Type B pancreatic cell (in vitro differentiated cells): Measurements from ENCODE around the gene DENND4A. TPM values are rescaled to one million over a fixed set of nuclear protein-coding genes. Genes with fewer than 3 reads are reported as not detected.

Experiments
- DNase-seq: peaks from one replicate; pipeline ENCODE4 v3.0.0; 2021; ENCODE audit warnings: mixed read lengths; ENCODE audit not compliant: unreplicated experiment; ENCODE audit errors: extremely low spot score
- H3K27ac Mint-ChIP-seq: 2 replicates; pipeline ENCODE4 v1.8.0; 2021; ENCODE audit warnings: mild to moderate bottlenecking, mixed read lengths
- H3K27me3 Mint-ChIP-seq: 2 replicates; pipeline ENCODE4 v1.8.0; 2021; ENCODE audit warnings: mixed read lengths
- H3K36me3 Mint-ChIP-seq: 2 replicates; pipeline ENCODE4 v1.8.0; 2021; ENCODE audit warnings: mixed read lengths
- H3K4me1 Mint-ChIP-seq: one replicate; pipeline ENCODE4 v1.8.0; 2021; ENCODE audit warnings: mixed read lengths; ENCODE audit not compliant: unreplicated experiment
- H3K4me3 Mint-ChIP-seq: 2 replicates; pipeline ENCODE4 v1.8.0; 2021; ENCODE audit warnings: mild to moderate bottlenecking, mixed read lengths
- H3K9me3 Mint-ChIP-seq: 2 replicates; pipeline ENCODE4 v1.8.0; 2021; ENCODE audit warnings: mixed read lengths
- total RNA-seq: library from RNA; stranded (reverse); gene quantifications from 2 replicates; pipeline ENCODE4 v1.2.1, GENCODE V29; 2021; ENCODE audit warnings: low replicate concordance
- TF ChIP-seq, protein P1 (sequence below): fragments of 200-600 bp; sonication (generic); conservative IDR thresholded peaks from 2 replicates; pipeline ENCODE4 v1.5.0; 2021; ENCODE audit warnings: antibody characterized with exemption, mild to moderate bottlenecking

Gene DENND4A
- total RNA-seq, 1 donor from 2014 or later: 13.4 TPM

DNA sequence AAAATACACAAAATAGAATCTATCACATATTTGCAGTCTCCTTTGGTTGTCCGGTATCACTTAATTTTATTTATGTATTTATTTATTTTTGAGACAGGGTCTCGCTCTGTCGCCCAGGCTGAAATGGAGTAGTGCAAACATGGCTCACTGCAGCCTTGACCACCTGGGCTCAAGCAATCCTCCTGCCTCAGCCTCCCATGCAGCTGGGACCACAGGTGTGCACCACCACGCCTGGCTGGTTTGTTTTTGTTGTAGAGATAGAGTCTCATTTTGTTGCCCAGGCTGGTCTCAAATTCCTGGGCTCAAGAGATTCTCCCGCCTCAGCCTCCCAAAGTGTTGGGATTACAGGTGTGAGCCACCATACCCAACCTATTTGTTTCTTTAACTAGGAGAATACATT, 33.9 kb downstream of the DENND4A start:
- TF ChIP-seq, protein P1, sequence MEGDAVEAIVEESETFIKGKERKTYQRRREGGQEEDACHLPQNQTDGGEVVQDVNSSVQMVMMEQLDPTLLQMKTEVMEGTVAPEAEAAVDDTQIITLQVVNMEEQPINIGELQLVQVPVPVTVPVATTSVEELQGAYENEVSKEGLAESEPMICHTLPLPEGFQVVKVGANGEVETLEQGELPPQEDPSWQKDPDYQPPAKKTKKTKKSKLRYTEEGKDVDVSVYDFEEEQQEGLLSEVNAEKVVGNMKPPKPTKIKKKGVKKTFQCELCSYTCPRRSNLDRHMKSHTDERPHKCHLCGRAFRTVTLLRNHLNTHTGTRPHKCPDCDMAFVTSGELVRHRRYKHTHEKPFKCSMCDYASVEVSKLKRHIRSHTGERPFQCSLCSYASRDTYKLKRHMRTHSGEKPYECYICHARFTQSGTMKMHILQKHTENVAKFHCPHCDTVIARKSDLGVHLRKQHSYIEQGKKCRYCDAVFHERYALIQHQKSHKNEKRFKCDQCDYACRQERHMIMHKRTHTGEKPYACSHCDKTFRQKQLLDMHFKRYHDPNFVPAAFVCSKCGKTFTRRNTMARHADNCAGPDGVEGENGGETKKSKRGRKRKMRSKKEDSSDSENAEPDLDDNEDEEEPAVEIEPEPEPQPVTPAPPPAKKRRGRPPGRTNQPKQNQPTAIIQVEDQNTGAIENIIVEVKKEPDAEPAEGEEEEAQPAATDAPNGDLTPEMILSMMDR: no peak
- DNase-seq: no peak
- Mint-ChIP-seq H3K4me3 (no peak overlapping the region), H3K27ac (no peak overlapping the region), H3K9me3 (no peaks in the 10 kb centered on the region), H3K27me3 (no peaks in the 10 kb centered on the region), H3K36me3 (no peaks in the 10 kb centered on the region), H3K4me1 (no peaks in the 10 kb centered on the region)

DNA sequence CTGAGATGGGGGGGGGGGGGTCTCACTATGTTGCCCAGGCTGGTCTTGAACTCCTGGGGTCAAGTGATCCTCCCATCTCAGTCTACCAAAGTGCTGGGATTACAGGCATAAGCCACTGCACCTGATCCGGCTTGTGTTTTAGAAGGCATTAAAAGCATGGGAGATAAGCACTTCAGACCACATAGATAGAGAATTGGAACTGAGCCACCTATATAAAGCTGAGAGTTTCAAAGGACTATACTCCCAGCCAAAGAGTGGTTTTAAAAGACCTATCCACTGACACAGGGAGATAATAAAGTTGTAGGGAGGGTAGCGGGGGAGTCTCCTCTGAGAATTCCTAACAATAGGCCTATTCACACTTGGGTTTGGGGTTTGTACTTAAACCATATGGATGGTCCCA, 34.8 kb downstream of the DENND4A start:
- no peak for DNase-seq
- H3K9me3 Mint-ChIP-seq: no peaks in the 10 kb centered on the region
- no peak overlapping the region for H3K27ac Mint-ChIP-seq
- TF ChIP-seq, protein P1: no peak
- H3K27me3 Mint-ChIP-seq: no peaks in the 10 kb centered on the region
- no peaks in the 10 kb centered on the region for H3K4me1 Mint-ChIP-seq
- no peak overlapping the region for H3K4me3 Mint-ChIP-seq
- H3K36me3 Mint-ChIP-seq: no peaks in the 10 kb centered on the region

DNA sequence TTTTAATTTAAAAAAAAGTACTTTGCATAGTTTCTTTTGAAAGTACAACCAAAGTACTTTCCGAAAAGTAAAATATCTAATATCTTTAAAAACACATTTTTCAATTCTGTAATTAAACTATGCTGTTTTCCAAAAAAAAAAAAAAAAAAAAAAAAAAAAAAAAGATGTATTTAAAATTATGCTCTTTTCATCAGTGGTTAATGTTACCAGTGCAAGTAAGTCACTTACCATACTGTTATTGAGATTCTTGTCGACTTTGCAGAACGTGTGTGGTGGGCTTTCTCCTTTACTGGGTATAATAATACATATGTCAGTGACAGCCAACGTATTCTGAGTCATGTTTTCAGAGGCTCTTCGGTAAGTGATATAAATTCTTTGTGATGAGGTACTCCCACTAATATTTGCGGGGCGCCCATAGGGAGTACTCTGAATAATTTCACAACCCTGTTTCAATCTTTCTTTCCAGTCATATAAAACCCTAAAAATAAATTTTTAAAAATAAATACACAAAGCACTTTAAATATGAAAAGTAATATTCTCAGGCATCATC, 39.9 kb downstream of the DENND4A start:
- Mint-ChIP-seq H3K9me3 (no peaks in the 10 kb centered on the region), H3K4me1 (no peaks in the 10 kb centered on the region), H3K27ac (no peak overlapping the region), H3K27me3 (no peaks in the 10 kb centered on the region), H3K36me3 (peaks cover 7% of the 10 kb centered on the region), H3K4me3 (no peak overlapping the region)
- TF ChIP-seq, protein P1: no peak
- no peak for DNase-seq

DNA sequence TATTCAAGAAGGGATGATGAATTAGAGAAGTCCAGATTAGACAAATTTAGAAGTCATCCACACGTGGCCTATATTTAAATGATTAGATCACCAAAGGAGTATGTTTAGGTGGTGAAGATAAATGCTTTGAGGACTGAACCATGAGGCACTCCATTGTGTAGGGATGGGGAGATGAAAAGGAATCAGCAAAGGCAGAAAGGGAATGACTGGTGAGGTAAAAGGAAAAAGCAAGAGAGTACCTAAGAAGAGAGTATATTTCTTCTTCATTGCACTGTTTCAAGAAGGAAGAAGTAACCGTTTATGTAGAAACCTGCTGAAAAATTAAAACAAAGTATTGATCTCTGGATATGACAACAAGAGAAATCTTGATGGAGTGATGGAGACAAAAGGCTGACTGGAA, 40.7 kb downstream of the DENND4A start:
- no peaks in the 10 kb centered on the region for H3K4me1 Mint-ChIP-seq
- no peak overlapping the region for H3K4me3 Mint-ChIP-seq
- peaks cover 7% of the 10 kb centered on the region for H3K36me3 Mint-ChIP-seq
- H3K9me3 Mint-ChIP-seq: no peaks in the 10 kb centered on the region
- H3K27ac Mint-ChIP-seq: no peak overlapping the region
- H3K27me3 Mint-ChIP-seq: no peaks in the 10 kb centered on the region
- DNase-seq: no peak
- TF ChIP-seq, protein P1: no peak

DNA sequence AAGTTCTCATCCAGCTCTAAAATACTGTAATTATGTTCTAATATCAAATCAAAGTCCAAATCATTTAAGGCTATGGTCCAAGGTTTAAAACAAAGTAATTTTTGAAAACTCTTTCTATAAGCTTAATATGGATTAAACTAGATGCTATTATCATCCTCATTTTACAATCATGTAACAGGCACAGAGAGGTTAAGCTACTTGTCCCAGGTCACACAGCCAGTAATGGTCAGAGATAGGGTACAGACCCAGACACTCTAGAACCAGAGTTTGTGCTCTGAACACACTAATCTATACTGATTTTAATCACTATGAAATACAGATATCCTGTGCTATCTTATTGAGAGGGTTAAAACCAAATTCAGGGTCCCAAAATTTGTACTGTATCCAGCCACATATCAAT, 44.8 kb downstream of the DENND4A start:
- TF ChIP-seq, protein P1: no peak
- no peaks in the 10 kb centered on the region for H3K9me3 Mint-ChIP-seq
- H3K4me3 Mint-ChIP-seq: no peak overlapping the region
- no peak overlapping the region for H3K27ac Mint-ChIP-seq
- peaks cover 7% of the 10 kb centered on the region for H3K36me3 Mint-ChIP-seq
- no peaks in the 10 kb centered on the region for H3K27me3 Mint-ChIP-seq
- H3K4me1 Mint-ChIP-seq: peaks cover 7% of the 10 kb centered on the region
- no peak for DNase-seq
